GM23338 (cell line): ENCODE measurements around the gene S100A13. TPM values are rescaled to one million over a fixed set of nuclear protein-coding genes. Genes with fewer than 3 reads are reported as not detected.
A peak's percentile ranks its signal among the peaks of the same experiment; 100 is the strongest.

Experiments
- CREB1 ChIP-seq: fragments of 250-450 bp; sonication (Bioruptor Pico); IDR thresholded peaks from 2 replicates; pipeline ENCODE4 v1.5.0; 2020; ENCODE audit warnings: low read depth, mild to moderate bottlenecking, moderate library complexity
- EZH2 ChIP-seq: fragments of 200-600 bp; sonication (generic); IDR thresholded peaks from one replicate; pipeline ENCODE4 v1.8.0; 2017; ENCODE audit warnings: antibody characterized with exemption, mild to moderate bottlenecking, low read depth; ENCODE audit not compliant: unreplicated experiment
- EZH2phosphoT487 ChIP-seq: fragments of 200-600 bp; sonication (generic); IDR thresholded peaks from one replicate; pipeline ENCODE4 v1.8.1; 2018; ENCODE audit warnings: antibody characterized with exemption; ENCODE audit not compliant: unreplicated experiment
- NANOG ChIP-seq: IDR thresholded peaks from 2 replicates; pipeline ENCODE4 v1.6.1; 2016; ENCODE audit warnings: antibody characterized with exemption, borderline replicate concordance
- POLR2AphosphoS5 ChIP-seq: IDR thresholded peaks from 2 replicates; pipeline ENCODE4 v1.6.1; 2016; ENCODE audit warnings: antibody characterized with exemption, low read depth
- STAT1 ChIP-seq: IDR thresholded peaks from one replicate; pipeline ENCODE4 v1.6.1; 2016; ENCODE audit warnings: antibody characterized with exemption; ENCODE audit not compliant: unreplicated experiment
- ZNF114 ChIP-seq: fragments of 250-450 bp; sonication (Bioruptor Pico); IDR thresholded peaks from 2 replicates; pipeline ENCODE4 v1.5.0; 2020; ENCODE audit warnings: mild to moderate bottlenecking, moderate library complexity
- ZNF331 ChIP-seq: fragments of 250-450 bp; sonication (Bioruptor Pico); IDR thresholded peaks from 2 replicates; pipeline ENCODE4 v1.5.0; 2020; ENCODE audit warnings: low read depth, mild to moderate bottlenecking, moderate library complexity
- polyA plus RNA-seq: library from polyadenylated mRNA; unstranded; fragments of >200 nt; fragmentation: Nextera tagmentation; extraction: Ambion mirVana; gene quantifications from 2 replicates; pipeline ENCODE4 v1.2.1, GENCODE V29; 2016
- total RNA-seq: library from RNA; depleted of rRNA; stranded (reverse); fragments of >200 nt; shearing (Covaris generic); gene quantifications from 2 replicates; pipeline ENCODE4 v1.2.3, GENCODE V29; 2014
- TF ChIP-seq, protein P1 (sequence below): fragments of 250-450 bp; sonication (Bioruptor Pico); IDR thresholded peaks from 2 replicates; pipeline ENCODE4 v1.5.0; 2020; ENCODE audit warnings: mild to moderate bottlenecking, moderate library complexity
- TF ChIP-seq, protein P2 (sequence below), 2 experiments: fragments of 200-600 bp in 1 of 2; sonication (generic) in 1 of 2; conservative IDR thresholded peaks; 2 replicates each; pipeline versions ENCODE4 v1.5.1 to v1.6.1; 2016 to 2017; ENCODE audit warnings: antibody characterized with exemption in 2 of 2, low read depth in 2 of 2, mild to moderate bottlenecking in 2 of 2, moderate library complexity in 1 of 2
- TF ChIP-seq, protein P3 (sequence below): IDR thresholded peaks from one replicate; pipeline ENCODE4 v1.6.1; 2018; ENCODE audit warnings: antibody characterized with exemption; ENCODE audit not compliant: unreplicated experiment

S100A13 gene
- total and polyA plus RNA-seq, 2 experiments from 2014 or later, result 32.7 to 165 TPM

GRCh38 chr1:153658400-153659174 is 31.3 kb upstream of the S100A13 start, which contains the start of gene SNAPIN (continued):
- TF ChIP-seq, protein P1, sequence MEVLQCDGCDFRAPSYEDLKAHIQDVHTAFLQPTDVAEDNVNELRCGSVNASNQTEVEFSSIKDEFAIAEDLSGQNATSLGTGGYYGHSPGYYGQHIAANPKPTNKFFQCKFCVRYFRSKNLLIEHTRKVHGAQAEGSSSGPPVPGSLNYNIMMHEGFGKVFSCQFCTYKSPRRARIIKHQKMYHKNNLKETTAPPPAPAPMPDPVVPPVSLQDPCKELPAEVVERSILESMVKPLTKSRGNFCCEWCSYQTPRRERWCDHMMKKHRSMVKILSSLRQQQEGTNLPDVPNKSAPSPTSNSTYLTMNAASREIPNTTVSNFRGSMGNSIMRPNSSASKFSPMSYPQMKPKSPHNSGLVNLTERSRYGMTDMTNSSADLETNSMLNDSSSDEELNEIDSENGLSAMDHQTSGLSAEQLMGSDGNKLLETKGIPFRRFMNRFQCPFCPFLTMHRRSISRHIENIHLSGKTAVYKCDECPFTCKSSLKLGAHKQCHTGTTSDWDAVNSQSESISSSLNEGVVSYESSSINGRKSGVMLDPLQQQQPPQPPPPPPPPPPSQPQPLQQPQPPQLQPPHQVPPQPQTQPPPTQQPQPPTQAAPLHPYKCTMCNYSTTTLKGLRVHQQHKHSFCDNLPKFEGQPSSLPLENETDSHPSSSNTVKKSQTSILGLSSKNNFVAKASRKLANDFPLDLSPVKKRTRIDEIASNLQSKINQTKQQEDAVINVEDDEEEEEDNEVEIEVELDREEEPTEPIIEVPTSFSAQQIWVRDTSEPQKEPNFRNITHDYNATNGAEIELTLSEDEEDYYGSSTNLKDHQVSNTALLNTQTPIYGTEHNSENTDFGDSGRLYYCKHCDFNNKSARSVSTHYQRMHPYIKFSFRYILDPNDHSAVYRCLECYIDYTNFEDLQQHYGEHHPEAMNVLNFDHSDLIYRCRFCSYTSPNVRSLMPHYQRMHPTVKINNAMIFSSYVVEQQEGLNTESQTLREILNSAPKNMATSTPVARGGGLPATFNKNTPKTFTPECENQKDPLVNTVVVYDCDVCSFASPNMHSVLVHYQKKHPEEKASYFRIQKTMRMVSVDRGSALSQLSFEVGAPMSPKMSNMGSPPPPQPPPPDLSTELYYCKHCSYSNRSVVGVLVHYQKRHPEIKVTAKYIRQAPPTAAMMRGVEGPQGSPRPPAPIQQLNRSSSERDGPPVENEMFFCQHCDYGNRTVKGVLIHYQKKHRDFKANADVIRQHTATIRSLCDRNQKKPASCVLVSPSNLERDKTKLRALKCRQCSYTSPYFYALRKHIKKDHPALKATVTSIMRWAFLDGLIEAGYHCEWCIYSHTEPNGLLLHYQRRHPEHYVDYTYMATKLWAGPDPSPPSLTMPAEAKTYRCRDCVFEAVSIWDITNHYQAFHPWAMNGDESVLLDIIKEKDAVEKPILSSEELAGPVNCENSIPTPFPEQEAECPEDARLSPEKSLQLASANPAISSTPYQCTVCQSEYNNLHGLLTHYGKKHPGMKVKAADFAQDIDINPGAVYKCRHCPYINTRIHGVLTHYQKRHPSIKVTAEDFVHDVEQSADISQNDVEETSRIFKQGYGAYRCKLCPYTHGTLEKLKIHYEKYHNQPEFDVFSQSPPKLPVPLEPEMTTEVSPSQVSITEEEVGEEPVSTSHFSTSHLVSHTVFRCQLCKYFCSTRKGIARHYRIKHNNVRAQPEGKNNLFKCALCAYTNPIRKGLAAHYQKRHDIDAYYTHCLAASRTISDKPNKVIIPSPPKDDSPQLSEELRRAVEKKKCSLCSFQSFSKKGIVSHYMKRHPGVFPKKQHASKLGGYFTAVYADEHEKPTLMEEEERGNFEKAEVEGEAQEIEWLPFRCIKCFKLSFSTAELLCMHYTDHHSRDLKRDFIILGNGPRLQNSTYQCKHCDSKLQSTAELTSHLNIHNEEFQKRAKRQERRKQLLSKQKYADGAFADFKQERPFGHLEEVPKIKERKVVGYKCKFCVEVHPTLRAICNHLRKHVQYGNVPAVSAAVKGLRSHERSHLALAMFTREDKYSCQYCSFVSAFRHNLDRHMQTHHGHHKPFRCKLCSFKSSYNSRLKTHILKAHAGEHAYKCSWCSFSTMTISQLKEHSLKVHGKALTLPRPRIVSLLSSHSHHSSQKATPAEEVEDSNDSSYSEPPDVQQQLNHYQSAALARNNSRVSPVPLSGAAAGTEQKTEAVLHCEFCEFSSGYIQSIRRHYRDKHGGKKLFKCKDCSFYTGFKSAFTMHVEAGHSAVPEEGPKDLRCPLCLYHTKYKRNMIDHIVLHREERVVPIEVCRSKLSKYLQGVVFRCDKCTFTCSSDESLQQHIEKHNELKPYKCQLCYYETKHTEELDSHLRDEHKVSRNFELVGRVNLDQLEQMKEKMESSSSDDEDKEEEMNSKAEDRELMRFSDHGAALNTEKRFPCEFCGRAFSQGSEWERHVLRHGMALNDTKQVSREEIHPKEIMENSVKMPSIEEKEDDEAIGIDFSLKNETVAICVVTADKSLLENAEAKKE (CRISPR knock-in tag), result no peak
- TF ChIP-seq EZH2 (no peak), EZH2phosphoT487 (no peak), NANOG (no peak), CREB1 (CRISPR knock-in tag) (peak; percentile 43; the same call in 1 of the 2 replicates), ZNF114 (CRISPR knock-in tag) (no peak), ZNF331 (CRISPR knock-in tag) (no peak), POLR2AphosphoS5 (peak; percentile 80), STAT1 (no peak)
- TF ChIP-seq, protein P2, sequence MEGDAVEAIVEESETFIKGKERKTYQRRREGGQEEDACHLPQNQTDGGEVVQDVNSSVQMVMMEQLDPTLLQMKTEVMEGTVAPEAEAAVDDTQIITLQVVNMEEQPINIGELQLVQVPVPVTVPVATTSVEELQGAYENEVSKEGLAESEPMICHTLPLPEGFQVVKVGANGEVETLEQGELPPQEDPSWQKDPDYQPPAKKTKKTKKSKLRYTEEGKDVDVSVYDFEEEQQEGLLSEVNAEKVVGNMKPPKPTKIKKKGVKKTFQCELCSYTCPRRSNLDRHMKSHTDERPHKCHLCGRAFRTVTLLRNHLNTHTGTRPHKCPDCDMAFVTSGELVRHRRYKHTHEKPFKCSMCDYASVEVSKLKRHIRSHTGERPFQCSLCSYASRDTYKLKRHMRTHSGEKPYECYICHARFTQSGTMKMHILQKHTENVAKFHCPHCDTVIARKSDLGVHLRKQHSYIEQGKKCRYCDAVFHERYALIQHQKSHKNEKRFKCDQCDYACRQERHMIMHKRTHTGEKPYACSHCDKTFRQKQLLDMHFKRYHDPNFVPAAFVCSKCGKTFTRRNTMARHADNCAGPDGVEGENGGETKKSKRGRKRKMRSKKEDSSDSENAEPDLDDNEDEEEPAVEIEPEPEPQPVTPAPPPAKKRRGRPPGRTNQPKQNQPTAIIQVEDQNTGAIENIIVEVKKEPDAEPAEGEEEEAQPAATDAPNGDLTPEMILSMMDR (conservative IDR thresholded peaks at IDR 0.05; ENCODE audit: low read depth in 2 of 2), result no peak
- TF ChIP-seq, protein P3, sequence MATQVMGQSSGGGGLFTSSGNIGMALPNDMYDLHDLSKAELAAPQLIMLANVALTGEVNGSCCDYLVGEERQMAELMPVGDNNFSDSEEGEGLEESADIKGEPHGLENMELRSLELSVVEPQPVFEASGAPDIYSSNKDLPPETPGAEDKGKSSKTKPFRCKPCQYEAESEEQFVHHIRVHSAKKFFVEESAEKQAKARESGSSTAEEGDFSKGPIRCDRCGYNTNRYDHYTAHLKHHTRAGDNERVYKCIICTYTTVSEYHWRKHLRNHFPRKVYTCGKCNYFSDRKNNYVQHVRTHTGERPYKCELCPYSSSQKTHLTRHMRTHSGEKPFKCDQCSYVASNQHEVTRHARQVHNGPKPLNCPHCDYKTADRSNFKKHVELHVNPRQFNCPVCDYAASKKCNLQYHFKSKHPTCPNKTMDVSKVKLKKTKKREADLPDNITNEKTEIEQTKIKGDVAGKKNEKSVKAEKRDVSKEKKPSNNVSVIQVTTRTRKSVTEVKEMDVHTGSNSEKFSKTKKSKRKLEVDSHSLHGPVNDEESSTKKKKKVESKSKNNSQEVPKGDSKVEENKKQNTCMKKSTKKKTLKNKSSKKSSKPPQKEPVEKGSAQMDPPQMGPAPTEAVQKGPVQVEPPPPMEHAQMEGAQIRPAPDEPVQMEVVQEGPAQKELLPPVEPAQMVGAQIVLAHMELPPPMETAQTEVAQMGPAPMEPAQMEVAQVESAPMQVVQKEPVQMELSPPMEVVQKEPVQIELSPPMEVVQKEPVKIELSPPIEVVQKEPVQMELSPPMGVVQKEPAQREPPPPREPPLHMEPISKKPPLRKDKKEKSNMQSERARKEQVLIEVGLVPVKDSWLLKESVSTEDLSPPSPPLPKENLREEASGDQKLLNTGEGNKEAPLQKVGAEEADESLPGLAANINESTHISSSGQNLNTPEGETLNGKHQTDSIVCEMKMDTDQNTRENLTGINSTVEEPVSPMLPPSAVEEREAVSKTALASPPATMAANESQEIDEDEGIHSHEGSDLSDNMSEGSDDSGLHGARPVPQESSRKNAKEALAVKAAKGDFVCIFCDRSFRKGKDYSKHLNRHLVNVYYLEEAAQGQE, result no peak
